T-helper 1 cell treated with Interleukin-12 subunit alpha and Interleukin-12 subunit beta and Interleukin-4 antibody, amounts not matched to agents 30 μg/mL and 1 μg/mL, for 36 hours (primary cell): ENCODE results near the gene MYH9.

Experiments
- H3K27ac Mint-ChIP-seq: one replicate; pipeline ENCODE4 v1.8.0; 2021; ENCODE audit warnings: mild to moderate bottlenecking, mixed read lengths
- H3K27me3 Mint-ChIP-seq: one replicate; pipeline ENCODE4 v1.8.0; 2021; ENCODE audit warnings: low read depth, mixed read lengths
- H3K36me3 Mint-ChIP-seq: one replicate; pipeline ENCODE4 v1.8.0; 2021; ENCODE audit warnings: low read depth, mixed read lengths
- H3K4me1 Mint-ChIP-seq: one replicate; pipeline ENCODE4 v1.8.0; 2021; ENCODE audit warnings: low read depth, mixed read lengths
- H3K4me3 Mint-ChIP-seq: one replicate; pipeline ENCODE4 v1.8.0; 2021; ENCODE audit warnings: mild to moderate bottlenecking, moderate library complexity, mixed read lengths
- H3K9me3 Mint-ChIP-seq: one replicate; pipeline ENCODE4 v1.8.0; 2021; ENCODE audit warnings: mixed read lengths

Gene MYH9

GRCh38 chr22:36369922-36370791, 17.6 kb downstream of the MYH9 start:
- H3K36me3 Mint-ChIP-seq: peaks cover 42% of the 10 kb centered on the region
- H3K9me3 Mint-ChIP-seq: no peaks in the 10 kb centered on the region
- peak overlapping the region; percentile 88 for H3K4me3 Mint-ChIP-seq
- H3K27ac Mint-ChIP-seq: peak overlapping the region; percentile 97
- no peaks in the 10 kb centered on the region for H3K27me3 Mint-ChIP-seq
- H3K4me1 Mint-ChIP-seq: peaks cover 84% of the 10 kb centered on the region

GRCh38 chr22:36369004-36369921, 18.5 kb downstream of the MYH9 start:
- peaks cover 38% of the 10 kb centered on the region for H3K36me3 Mint-ChIP-seq
- H3K4me1 Mint-ChIP-seq: peaks cover 85% of the 10 kb centered on the region
- H3K4me3 Mint-ChIP-seq: peak overlapping the region; percentile 67
- no peaks in the 10 kb centered on the region for H3K9me3 Mint-ChIP-seq
- H3K27me3 Mint-ChIP-seq: no peaks in the 10 kb centered on the region
- peak overlapping the region; percentile 97 for H3K27ac Mint-ChIP-seq

- peaks cover 89% of the 10 kb centered on the region for H3K4me1 Mint-ChIP-seq
- H3K27ac Mint-ChIP-seq: peak overlapping the region; percentile 86
- H3K27me3 Mint-ChIP-seq: no peaks in the 10 kb centered on the region
- H3K4me3 Mint-ChIP-seq: peak overlapping the region; percentile 46
- peaks cover 39% of the 10 kb centered on the region for H3K36me3 Mint-ChIP-seq
- no peaks in the 10 kb centered on the region for H3K9me3 Mint-ChIP-seq
Measured at GRCh38 chr22:36368359-36368983, 19.3 kb downstream of the MYH9 start.

- Mint-ChIP-seq H3K27me3 (no peaks in the 10 kb centered on the region), H3K27ac (peak overlapping the region; percentile 93), H3K9me3 (no peaks in the 10 kb centered on the region), H3K4me1 (peaks cover 88% of the 10 kb centered on the region), H3K4me3 (peak overlapping the region; percentile 26), H3K36me3 (peaks cover 36% of the 10 kb centered on the region)
Measured at GRCh38 chr22:36367479-36367878, 20.3 kb downstream of the MYH9 start.

GRCh38 chr22:36367066-36367465, 20.7 kb downstream of the MYH9 start:
- Mint-ChIP-seq H3K4me1 (peaks cover 86% of the 10 kb centered on the region), H3K4me3 (no peak overlapping the region), H3K27me3 (no peaks in the 10 kb centered on the region), H3K9me3 (no peaks in the 10 kb centered on the region), H3K36me3 (peaks cover 34% of the 10 kb centered on the region), H3K27ac (peak overlapping the region; percentile 93)

- peak overlapping the region; percentile 93 for H3K27ac Mint-ChIP-seq
- H3K4me3 Mint-ChIP-seq: peak overlapping the region; percentile 39
- no peaks in the 10 kb centered on the region for H3K9me3 Mint-ChIP-seq
- peaks cover 33% of the 10 kb centered on the region for H3K36me3 Mint-ChIP-seq
- H3K4me1 Mint-ChIP-seq: peaks cover 85% of the 10 kb centered on the region
- H3K27me3 Mint-ChIP-seq: no peaks in the 10 kb centered on the region
Measured at GRCh38 chr22:36366291-36366708, 21.5 kb downstream of the MYH9 start.

GRCh38 chr22:36365020-36365411, 22.8 kb downstream of the MYH9 start:
- Mint-ChIP-seq H3K9me3 (no peaks in the 10 kb centered on the region), H3K4me3 (peak overlapping the region; percentile 66), H3K27me3 (no peaks in the 10 kb centered on the region), H3K27ac (peak overlapping the region; percentile 92), H3K4me1 (peaks cover 81% of the 10 kb centered on the region), H3K36me3 (peaks cover 25% of the 10 kb centered on the region)

- Mint-ChIP-seq H3K4me1 (peaks cover 80% of the 10 kb centered on the region), H3K27ac (peak overlapping the region; percentile 92), H3K4me3 (peak overlapping the region; percentile 66), H3K27me3 (no peaks in the 10 kb centered on the region), H3K9me3 (no peaks in the 10 kb centered on the region), H3K36me3 (peaks cover 24% of the 10 kb centered on the region)
Measured at GRCh38 chr22:36364255-36365019, 23.3 kb downstream of the MYH9 start.

GRCh38 chr22:36363349-36363981, 24.3 kb downstream of the MYH9 start:
- H3K4me1 Mint-ChIP-seq: peaks cover 81% of the 10 kb centered on the region
- peaks cover 28% of the 10 kb centered on the region for H3K36me3 Mint-ChIP-seq
- no peaks in the 10 kb centered on the region for H3K9me3 Mint-ChIP-seq
- H3K27ac Mint-ChIP-seq: peak overlapping the region; percentile 92
- H3K4me3 Mint-ChIP-seq: peak overlapping the region; percentile 59
- H3K27me3 Mint-ChIP-seq: no peaks in the 10 kb centered on the region

GRCh38 chr22:36362932-36363331, 24.8 kb downstream of the MYH9 start:
- Mint-ChIP-seq H3K36me3 (peaks cover 28% of the 10 kb centered on the region), H3K9me3 (no peaks in the 10 kb centered on the region), H3K27ac (peak overlapping the region; percentile 92), H3K27me3 (no peaks in the 10 kb centered on the region), H3K4me3 (peak overlapping the region; percentile 59), H3K4me1 (peaks cover 78% of the 10 kb centered on the region)

GRCh38 chr22:36362075-36362474, 25.7 kb downstream of the MYH9 start:
- H3K9me3 Mint-ChIP-seq: no peaks in the 10 kb centered on the region
- H3K36me3 Mint-ChIP-seq: peaks cover 29% of the 10 kb centered on the region
- H3K4me3 Mint-ChIP-seq: peak overlapping the region; percentile 1
- H3K4me1 Mint-ChIP-seq: peaks cover 77% of the 10 kb centered on the region
- H3K27me3 Mint-ChIP-seq: no peaks in the 10 kb centered on the region
- peak overlapping the region; percentile 92 for H3K27ac Mint-ChIP-seq

- Mint-ChIP-seq H3K4me3 (no peak overlapping the region), H3K36me3 (peaks cover 29% of the 10 kb centered on the region), H3K9me3 (no peaks in the 10 kb centered on the region), H3K27ac (peak overlapping the region; percentile 92), H3K27me3 (no peaks in the 10 kb centered on the region), H3K4me1 (peaks cover 76% of the 10 kb centered on the region)
Measured at GRCh38 chr22:36360871-36361383, 26.8 kb downstream of the MYH9 start.

- Mint-ChIP-seq H3K27ac (peak overlapping the region; percentile 85), H3K36me3 (peaks cover 33% of the 10 kb centered on the region), H3K4me3 (no peak overlapping the region), H3K27me3 (no peaks in the 10 kb centered on the region), H3K4me1 (peaks cover 82% of the 10 kb centered on the region), H3K9me3 (no peaks in the 10 kb centered on the region)
Measured at GRCh38 chr22:36360011-36360410, 27.8 kb downstream of the MYH9 start.
